Neural cell (in vitro differentiated cells): Measurements from ENCODE around the gene RAB15.

Experiments used
- CTCF ChIP-seq: fragments of 450-650 bp; IDR thresholded peaks from 2 replicates; pipeline ENCODE4 v1.5.1; 2014; ENCODE audit warnings: antibody characterized with exemption, mild to moderate bottlenecking, moderate library complexity; ENCODE audit not compliant: poor library complexity, severe bottlenecking
- EP300 ChIP-seq: fragments of 450-650 bp; conservative IDR thresholded peaks from 2 replicates; pipeline ENCODE4 v1.6.1; 2014; ENCODE audit warnings: antibody characterized with exemption, mild to moderate bottlenecking, moderate library complexity; ENCODE audit not compliant: poor library complexity, severe bottlenecking
- EZH2 ChIP-seq: fragments of 200-600, 300-800 bp; shearing (Covaris generic), sonication (generic); IDR thresholded peaks from 2 replicates; pipeline ENCODE4 v1.6.1; 2014; ENCODE audit warnings: antibody characterized with exemption, low read length, borderline replicate concordance, mild to moderate bottlenecking; ENCODE audit not compliant: insufficient read depth, poor library complexity, severe bottlenecking
- MXI1 ChIP-seq: fragments of 450-650 bp; conservative IDR thresholded peaks from 2 replicates; pipeline ENCODE4 v1.6.1; 2014; ENCODE audit warnings: antibody characterized with exemption, mild to moderate bottlenecking; ENCODE audit not compliant: poor library complexity, severe bottlenecking
- POLR2AphosphoS5 ChIP-seq: IDR thresholded peaks from 2 replicates; pipeline ENCODE4 v1.6.1; 2012
- RAD21 ChIP-seq: fragments of 450-650 bp; conservative IDR thresholded peaks from 2 replicates; pipeline ENCODE4 v1.6.1; 2014; ENCODE audit warnings: antibody characterized with exemption, mild to moderate bottlenecking, moderate library complexity
- REST ChIP-seq: IDR thresholded peaks from 2 replicates; pipeline ENCODE4 v1.6.1; 2012; ENCODE audit warnings: borderline replicate concordance
- SMC3 ChIP-seq: fragments of 450-650 bp; conservative IDR thresholded peaks from 2 replicates; pipeline ENCODE4 v1.6.1; 2014; ENCODE audit warnings: antibody characterized with exemption, mild to moderate bottlenecking, moderate library complexity; ENCODE audit not compliant: poor library complexity
- TAF1 ChIP-seq: IDR thresholded peaks from 2 replicates; pipeline ENCODE4 v1.6.1; 2012; ENCODE audit warnings: low read depth

GRCh38 chr14:64935508-64935907 lies 36.6 kb downstream of the RAB15 start:
- TF ChIP-seq CTCF (no peak), EZH2 (no peak), REST (no peak), POLR2AphosphoS5 (no peak), EP300 (no peak), RAD21 (no peak), TAF1 (no peak), SMC3 (no peak), MXI1 (no peak)
